Esophagus (tissue), 2 donors: ENCODE data around the gene DCHS2. TPM values are rescaled to one million over a fixed set of nuclear protein-coding genes. Genes with fewer than 3 reads are reported as not detected.

Experiments used
- H3K27ac ChIP-seq, 2 donors: one replicate each; pipeline ENCODE4 v1.5.1; 2013; ENCODE audit warnings: low read depth in 2 of 2, mild to moderate bottlenecking in 2 of 2, inconsistent platforms in 1 of 2, low read length in 1 of 2, moderate library complexity in 1 of 2
- H3K27me3 ChIP-seq, 2 donors: one replicate each; pipeline ENCODE4 v1.6.1; 2013; ENCODE audit warnings: low read length in 2 of 2, control low read depth in 1 of 2, mild to moderate bottlenecking in 1 of 2; ENCODE audit not compliant: insufficient read depth in 2 of 2, control insufficient read depth in 1 of 2
- H3K36me3 ChIP-seq, 2 donors: one replicate each; pipeline ENCODE4 v1.6.1; 2013; ENCODE audit warnings: low read length in 1 of 2; ENCODE audit not compliant: control insufficient read depth in 2 of 2, insufficient read depth in 2 of 2
- H3K4me1 ChIP-seq, 2 donors: one replicate each; pipeline ENCODE4 v1.6.1; 2013; ENCODE audit warnings: low read length in 1 of 2; ENCODE audit not compliant: control insufficient read depth in 2 of 2, insufficient read depth in 2 of 2
- H3K4me3 ChIP-seq, 2 donors: one replicate each; pipeline ENCODE4 v1.5.1; 2013; ENCODE audit warnings: low read length in 2 of 2, mild to moderate bottlenecking in 2 of 2, low read depth in 1 of 2, moderate library complexity in 1 of 2
- H3K9me3 ChIP-seq, 2 donors: one replicate each; pipeline ENCODE4 v1.6.1; 2013; ENCODE audit warnings: mild to moderate bottlenecking in 2 of 2, low read depth in 1 of 2, low read length in 1 of 2, moderate library complexity in 1 of 2; ENCODE audit not compliant: control insufficient read depth in 2 of 2, insufficient read depth in 1 of 2
- WGBS, 2 donors: extraction: QIAGEN DNeasy Blood & Tissue Kit; methylation state at CpG; one replicate each; pipeline ENCODE4 v1.1.7; 2013; 5-methylcytosine and 5-hydroxymethylcytosine counted together
- polyA plus RNA-seq, 2 donors: library from polyadenylated mRNA; stranded (reverse); fragments of 200-250 nt; gene quantifications; one replicate each; pipeline ENCODE4 v1.2.3, GENCODE V29; 2013
- donor health status: healthy with polysubstance abuse.
- donor health status: Bipolar disorder and iron deficiency.

Gene DCHS2
- polyA plus RNA-seq, 2 donors, result 0.02 TPM

DNA sequence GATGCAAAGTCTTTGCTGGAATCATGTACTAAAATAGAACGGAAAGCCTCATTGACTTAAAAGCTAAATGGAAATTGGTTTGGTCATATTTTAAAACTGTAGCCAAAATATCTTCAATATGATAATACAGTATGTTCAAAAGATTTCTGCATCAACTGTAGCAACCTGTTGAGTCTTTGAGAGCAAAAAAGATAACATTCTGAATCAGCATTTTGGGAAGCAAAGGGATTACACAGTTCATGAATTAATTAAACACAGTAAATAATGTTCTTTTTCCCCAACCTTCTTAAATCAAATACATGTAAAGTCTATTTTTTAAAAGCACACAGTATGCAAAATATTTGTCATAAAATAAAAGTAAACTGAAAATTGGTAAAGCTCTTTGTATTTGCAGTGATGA, 50.5 kb downstream of the DCHS2 start:
- H3K36me3 ChIP-seq, result no peaks in the 10 kb centered on the region
- H3K4me3 ChIP-seq, result no peak overlapping the region
- no peaks in the 10 kb centered on the region for H3K27me3 ChIP-seq
- H3K27ac ChIP-seq, result no peak overlapping the region
- H3K4me1 ChIP-seq, result no peaks in the 10 kb centered on the region
- WGBS, 2 donors, result 39 to 75% methylated on average over 1 of the region's 1 CpG
- H3K9me3 ChIP-seq, result no peaks in the 10 kb centered on the region

DNA sequence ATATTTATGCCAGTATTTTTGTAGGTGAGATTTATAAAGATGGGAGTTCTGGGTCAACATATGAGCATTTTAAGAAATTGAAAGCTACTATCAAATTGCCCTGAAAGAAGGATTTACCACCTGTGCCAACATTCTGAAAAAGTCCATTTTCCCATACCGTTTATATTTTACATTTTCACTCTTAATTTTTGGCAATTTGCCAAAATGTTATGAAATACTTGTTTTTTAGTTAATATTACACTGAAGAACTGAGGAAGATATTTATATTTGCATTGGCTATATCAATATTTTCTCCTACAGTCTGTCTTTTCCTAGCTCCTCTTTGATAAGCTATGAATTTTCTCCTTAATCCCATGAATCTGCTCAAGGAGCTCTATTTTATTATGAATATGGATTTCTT, 52.4 kb downstream of the DCHS2 start:
- no peak overlapping the region for H3K4me3 ChIP-seq
- WGBS, 2 donors, result 19% methylated on average over 1 of the region's 1 CpG
- H3K27ac ChIP-seq, result no peak overlapping the region
- H3K4me1 ChIP-seq, result no peaks in the 10 kb centered on the region
- H3K9me3 ChIP-seq, result no peaks in the 10 kb centered on the region
- no peaks in the 10 kb centered on the region for H3K27me3 ChIP-seq
- no peaks in the 10 kb centered on the region for H3K36me3 ChIP-seq

DNA sequence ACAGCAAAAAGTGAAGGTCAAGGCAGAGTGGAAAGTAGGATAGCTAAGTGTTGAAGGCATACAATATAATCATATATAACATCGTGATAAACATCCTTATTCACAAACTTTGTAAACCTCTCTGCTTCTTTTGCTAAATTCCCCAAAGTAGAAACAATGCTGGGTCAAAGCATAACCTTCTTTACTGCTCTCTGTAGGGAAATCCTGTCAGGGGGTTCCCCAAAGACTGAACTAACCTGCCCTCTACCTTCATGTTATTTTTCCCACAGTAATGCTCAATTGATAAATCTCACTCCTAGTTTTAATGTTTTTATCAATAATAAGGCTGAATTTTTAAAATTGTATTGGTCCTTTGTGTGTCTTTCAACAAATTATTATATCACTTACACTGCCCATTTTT, 55.7 kb downstream of the DCHS2 start:
- Histone ChIP-seq H3K27ac (no peak overlapping the region), H3K4me3 (no peak overlapping the region), H3K27me3 (no peaks in the 10 kb centered on the region), H3K36me3 (no peaks in the 10 kb centered on the region), H3K9me3 (no peaks in the 10 kb centered on the region), H3K4me1 (no peaks in the 10 kb centered on the region)
- WGBS, 2 donors, result 59 to 74% methylated on average over 1 of the region's 1 CpG

DNA sequence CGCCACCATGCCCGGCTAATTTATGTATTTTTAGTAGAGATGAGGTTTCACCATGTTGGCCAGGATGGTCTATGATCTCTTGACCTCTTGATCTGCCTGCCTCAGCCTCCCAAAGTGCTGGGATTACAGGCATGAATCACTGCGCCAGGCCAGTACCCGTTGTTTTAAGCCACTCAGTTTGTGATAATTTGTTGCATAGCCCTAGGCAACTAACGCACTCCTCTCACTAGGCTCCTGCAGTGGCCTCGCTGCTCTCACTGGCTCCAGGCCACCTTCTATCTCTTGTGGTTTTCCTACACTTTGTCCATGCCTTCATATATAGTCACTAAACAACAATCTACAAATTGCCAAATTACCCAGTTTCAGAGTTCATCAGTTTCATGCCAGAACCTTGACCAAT, 58.1 kb downstream of the DCHS2 start:
- H3K9me3 ChIP-seq, result no peaks in the 10 kb centered on the region
- H3K36me3 ChIP-seq, result no peaks in the 10 kb centered on the region
- H3K4me3 ChIP-seq, result no peak overlapping the region
- H3K4me1 ChIP-seq, result no peaks in the 10 kb centered on the region
- WGBS, 2 donors, result 86 to 88% methylated on average over 6 of the region's 6 CpGs
- no peaks in the 10 kb centered on the region for H3K27me3 ChIP-seq
- H3K27ac ChIP-seq, result no peak overlapping the region

DNA sequence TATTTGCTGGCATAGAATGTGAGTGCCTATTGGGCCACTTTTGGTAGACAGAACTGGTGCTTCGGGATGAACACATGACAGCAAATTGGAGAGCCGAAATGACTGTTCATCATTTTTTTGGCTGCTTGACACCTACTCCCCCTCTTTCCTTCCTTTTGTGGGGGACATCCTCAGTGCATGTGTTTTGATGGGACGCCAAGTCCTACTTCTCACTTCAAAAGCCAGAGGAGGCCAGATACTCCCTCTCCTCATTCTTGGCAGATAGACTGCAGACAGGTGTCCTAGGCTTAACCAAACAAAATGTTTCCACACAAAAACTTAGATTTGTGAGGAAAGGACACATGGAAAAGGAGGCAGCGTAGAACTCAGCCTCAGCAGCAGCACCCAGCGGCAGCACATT, 62.4 kb downstream of the DCHS2 start:
- H3K4me1 ChIP-seq, result no peaks in the 10 kb centered on the region
- 73 to 84% methylated on average over 5 of the region's 5 CpGs for WGBS, 2 donors
- no peaks in the 10 kb centered on the region for H3K27me3 ChIP-seq
- no peak overlapping the region for H3K27ac ChIP-seq
- no peak overlapping the region for H3K4me3 ChIP-seq
- H3K9me3 ChIP-seq, result no peaks in the 10 kb centered on the region
- no peaks in the 10 kb centered on the region for H3K36me3 ChIP-seq

- no peaks in the 10 kb centered on the region for H3K36me3 ChIP-seq
- no peaks in the 10 kb centered on the region for H3K4me1 ChIP-seq
- WGBS, 2 donors, result 86 to 90% methylated on average over 6 of the region's 6 CpGs
- H3K27me3 ChIP-seq, result no peaks in the 10 kb centered on the region
- H3K9me3 ChIP-seq, result no peaks in the 10 kb centered on the region
- H3K4me3 ChIP-seq, result no peak overlapping the region
- H3K27ac ChIP-seq, result no peak overlapping the region
Observed at GRCh38 chr4:154427149-154427548, 64.5 kb downstream of the DCHS2 start.

GRCh38 chr4:154425514-154425913, 66.1 kb downstream of the DCHS2 start:
- H3K27ac ChIP-seq, result no peak overlapping the region
- H3K9me3 ChIP-seq, result no peaks in the 10 kb centered on the region
- H3K4me3 ChIP-seq, result no peak overlapping the region
- WGBS, 2 donors, result 45 to 58% methylated on average over 3 of the region's 3 CpGs
- no peaks in the 10 kb centered on the region for H3K27me3 ChIP-seq
- H3K36me3 ChIP-seq, result no peaks in the 10 kb centered on the region
- H3K4me1 ChIP-seq, result no peaks in the 10 kb centered on the region

GRCh38 chr4:154424810-154425484, 66.7 kb downstream of the DCHS2 start:
- WGBS, 2 donors, result 75 to 89% methylated on average over 7 of the region's 7 CpGs
- H3K27me3 ChIP-seq, result no peaks in the 10 kb centered on the region
- H3K36me3 ChIP-seq, result no peaks in the 10 kb centered on the region
- H3K27ac ChIP-seq, result no peak overlapping the region
- H3K9me3 ChIP-seq, result no peaks in the 10 kb centered on the region
- H3K4me1 ChIP-seq, result no peaks in the 10 kb centered on the region
- H3K4me3 ChIP-seq, result no peak overlapping the region

DNA sequence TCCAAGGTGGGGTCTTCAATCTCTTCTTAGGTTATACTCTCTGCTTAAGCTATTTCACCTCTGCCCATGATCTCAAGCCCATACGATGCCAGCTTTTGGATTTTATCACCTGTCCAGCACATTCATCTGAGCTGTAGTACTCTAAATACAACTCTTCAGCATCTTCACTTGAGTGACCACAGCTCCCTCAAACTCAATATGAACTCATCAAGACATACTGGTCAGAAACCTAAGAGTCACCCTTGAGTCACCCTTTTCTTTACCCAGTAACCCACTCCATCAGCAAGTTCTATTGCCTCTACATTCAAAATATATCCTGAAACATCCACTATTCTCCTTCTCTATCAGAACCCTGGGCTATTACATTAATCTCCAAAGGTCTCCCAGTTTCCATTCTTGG, 69.4 kb downstream of the DCHS2 start:
- Histone ChIP-seq H3K36me3 (no peaks in the 10 kb centered on the region), H3K4me3 (no peak overlapping the region), H3K27me3 (no peaks in the 10 kb centered on the region), H3K4me1 (no peaks in the 10 kb centered on the region), H3K27ac (no peak overlapping the region), H3K9me3 (no peaks in the 10 kb centered on the region)
- 0 to 36% methylated on average over 1 of the region's 1 CpG for WGBS, 2 donors

- Histone ChIP-seq H3K27ac (no peak overlapping the region), H3K4me1 (no peaks in the 10 kb centered on the region), H3K4me3 (no peak overlapping the region), H3K27me3 (no peaks in the 10 kb centered on the region), H3K36me3 (no peaks in the 10 kb centered on the region), H3K9me3 (no peaks in the 10 kb centered on the region)
- WGBS, 2 donors, result 81% methylated on average over 6 of the region's 6 CpGs
Observed at GRCh38 chr4:154421618-154422017, 70.0 kb downstream of the DCHS2 start.
